HepG2 (cell line): ENCODE results near the gene LRRC55. TPM values are rescaled to one million over a fixed set of nuclear protein-coding genes. Genes with fewer than 3 reads are reported as not detected.

Source experiments
- ATAC-seq: fragments of 200-7000 bp; cut with Tn5 transposase; 3 replicates; pipeline ENCODE4 v1.9.1; 2020; ENCODE audit warnings: mild to moderate bottlenecking, moderate library complexity
- BruUV-seq: library from RNA; stranded (reverse); fragments of 400-500 nt; replicated peaks from 2 replicates; lab custom pipeline; 2021; lab: Mats Ljungman, UMichigan
- CTCF ChIA-PET: fragments of 300-600 bp; formaldehyde crosslinking; extraction: SDS; loops from one replicate; lab custom pipeline; 2021; ENCODE audit warnings: low total read pairs, inconsistent platforms, low intra/inter-chr PET ratio; lab: Yijun Ruan, JAX
- POLR2A ChIA-PET: fragments of 350-600 bp; sonication (Branson Sonifier 250); formaldehyde crosslinking; loops from one replicate; lab custom pipeline; 2020; ENCODE audit warnings: antibody characterized with exemption, inconsistent platforms; lab: Yijun Ruan, JAX
- DNase-seq: peaks from one replicate; pipeline ENCODE4 v3.0.0-alpha.2; 2015; ENCODE audit warnings: low spot score
- FAIRE-seq: peaks from 3 replicates; lab custom pipeline; 2011; peaks lifted over from hg19 to GRCh38; lab: Jason Lieb, UNC
- H2AFZ ChIP-seq: one replicate; pipeline ENCODE4 v1.6.1; 2011; ENCODE audit warnings: low read length, inconsistent platforms
- H3K27ac ChIP-seq: fragments of 300-600 bp; 3 replicates; pipeline ENCODE4 v1.8.0; 2011; ENCODE audit warnings: mixed run types, mild to moderate bottlenecking, mixed read lengths, low read length, inconsistent platforms; ENCODE audit not compliant: insufficient read depth; ENCODE audit errors: extremely low read length
- H3K27me3 ChIP-seq, 2 experiments: fragments of 200-600 bp in 1 of 2; 2 replicates in 1 of 2; 3 replicates in 1 of 2; pipeline versions ENCODE4 v1.6.0 to v1.8.0; 2011; ENCODE audit warnings: low read length in 2 of 2, mild to moderate bottlenecking in 2 of 2, moderate library complexity in 2 of 2, inconsistent platforms in 1 of 2; ENCODE audit not compliant: insufficient read depth in 2 of 2, control insufficient read depth in 1 of 2
- H3K36me3 ChIP-seq, 2 experiments: fragments of 200-600 bp in 1 of 2; replicated peaks in 1 of 2; 2 replicates in 1 of 2; 3 replicates in 1 of 2; pipeline versions ENCODE4 v1.5.1 to v1.8.0; 2011; ENCODE audit warnings: low read length in 2 of 2, inconsistent platforms in 1 of 2; ENCODE audit not compliant: insufficient read depth in 2 of 2, control insufficient read depth in 1 of 2
- H3K4me1 ChIP-seq: 2 replicates; pipeline ENCODE4 v1.5.1; 2012; ENCODE audit warnings: low read length, inconsistent platforms; ENCODE audit not compliant: insufficient read depth
- H3K4me2 ChIP-seq: 2 replicates; pipeline ENCODE4 v1.6.0; 2011; ENCODE audit warnings: low read depth, low read length, inconsistent platforms
- H3K4me3 ChIP-seq, 3 experiments: fragments of 200-600 bp in 1 of 3; sonication (generic), shearing (Covaris generic) in 1 of 3; replicated peaks in 1 of 3; 2 replicates each; pipeline ENCODE4 v1.5.1; 2011 to 2016; ENCODE audit warnings: low read length in 3 of 3, inconsistent platforms in 2 of 3, low read depth in 2 of 3, mild to moderate bottlenecking in 2 of 3, control low read depth in 1 of 3, mixed read lengths in 1 of 3; ENCODE audit not compliant: insufficient read depth in 1 of 3
- H3K79me2 ChIP-seq: one replicate; pipeline ENCODE4 v1.6.1; 2011; ENCODE audit warnings: low read length, inconsistent platforms; ENCODE audit not compliant: insufficient read depth
- H3K9ac ChIP-seq: 2 replicates; pipeline ENCODE4 v1.6.0; 2011; ENCODE audit warnings: mild to moderate bottlenecking, low read depth, low read length, inconsistent platforms; ENCODE audit not compliant: insufficient read depth
- H3K9me3 ChIP-seq: 2 replicates; pipeline ENCODE4 v1.5.1; 2012; ENCODE audit warnings: mild to moderate bottlenecking, low read length
- H4K20me1 ChIP-seq: 2 replicates; pipeline ENCODE4 v1.6.0; 2011; ENCODE audit warnings: inconsistent platforms, mild to moderate bottlenecking, low read length, moderate library complexity; ENCODE audit not compliant: insufficient read depth
- BCL6 ChIP-seq: IDR thresholded peaks from 2 replicates; pipeline ENCODE4 v1.6.1; 2016; ENCODE audit warnings: missing genetic modification reagents, missing compliant biosample characterization
- CREB3 ChIP-seq: sonication (generic); formaldehyde crosslinking; IDR thresholded peaks from 2 replicates; pipeline ENCODE4 v1.5.0; 2020; ENCODE audit warnings: missing genetic modification reagents
- DMAP1 ChIP-seq: IDR thresholded peaks from 2 replicates; pipeline ENCODE4 v1.6.1; 2016
- GATA4 ChIP-seq: sonication (generic); IDR thresholded peaks from 2 replicates; pipeline ENCODE4 v1.6.1; 2016; ENCODE audit warnings: antibody characterized with exemption, low read depth, borderline replicate concordance
- KLF11 ChIP-seq: IDR thresholded peaks from 2 replicates; pipeline ENCODE4 v1.6.1; 2016; ENCODE audit warnings: missing compliant biosample characterization
- MATR3 ChIP-seq: sonication (generic); formaldehyde crosslinking; IDR thresholded peaks from 2 replicates; pipeline ENCODE4 v1.4.0; 2020; ENCODE audit warnings: missing genetic modification reagents
- RAD51 ChIP-seq: fragments of 450-650 bp; IDR thresholded peaks from 2 replicates; pipeline ENCODE4 v1.6.1; 2016; ENCODE audit warnings: borderline replicate concordance
- RERE ChIP-seq: IDR thresholded peaks from 2 replicates; pipeline ENCODE4 v1.6.1; 2016; ENCODE audit warnings: low read depth, missing genetic modification reagents, missing compliant biosample characterization
- RFX3 ChIP-seq: IDR thresholded peaks from 2 replicates; pipeline ENCODE4 v1.6.1; 2016; ENCODE audit warnings: missing biosample characterization, missing genetic modification reagents
- SNAI1 ChIP-seq: sonication (generic); formaldehyde crosslinking; IDR thresholded peaks from 2 replicates; pipeline ENCODE4 v1.5.0; 2020; ENCODE audit warnings: mild to moderate bottlenecking, missing genetic modification reagents, borderline replicate concordance
- THAP7 ChIP-seq: sonication (generic); formaldehyde crosslinking; IDR thresholded peaks from 2 replicates; pipeline ENCODE4 v1.8.1; 2023; ENCODE audit warnings: mild to moderate bottlenecking, missing genetic modification reagents
- XBP1 ChIP-seq: sonication (generic); formaldehyde crosslinking; IDR thresholded peaks from 2 replicates; pipeline ENCODE4 v1.5.0; 2020; ENCODE audit warnings: missing genetic modification reagents
- ZBTB10 ChIP-seq: sonication (generic); formaldehyde crosslinking; IDR thresholded peaks from 2 replicates; pipeline ENCODE4 v1.4.0; 2020; ENCODE audit warnings: missing genetic modification reagents, borderline replicate concordance
- ZNF781 ChIP-seq: sonication (generic); formaldehyde crosslinking; IDR thresholded peaks from 2 replicates; pipeline ENCODE4 v1.5.1; 2020; ENCODE audit warnings: borderline replicate concordance, mild to moderate bottlenecking, missing genetic modification reagents; ENCODE audit errors: not compliant biosample characterization
- WGBS: methylation state at CpG from one replicate; pipeline ENCODE4 v1.1.6; 2017; ENCODE audit warnings: low lambda C conversion rate; 5-methylcytosine and 5-hydroxymethylcytosine counted together
- in situ Hi-C: cut with HindIII; loops from 2 replicates; pipeline ENCODE4 v1.10.0; 2017; ENCODE audit warnings: low pct_unique_long_range_greater_than_20kb; ENCODE audit not compliant: extremely low pct_ligation_motif_present
- intact Hi-C: fragments of 100-400 bp; cut with micrococcal nuclease; formaldehyde crosslinking; loops from one replicate; pipeline ENCODE4 v1.10.0; 2022; ENCODE audit not compliant: unreplicated experiment
- polyA plus RNA-seq, 8 experiments: library from polyadenylated mRNA; depleted of rRNA in 3 of 8; stranded (reverse) in 7 of 8; unstranded in 1 of 8; fragments of >200 nt; fragmentation: Illumina TruSeq in 4 of 8; extraction: Trizol in 4 of 8; gene quantifications; 2 replicates each; pipeline versions ENCODE4 v1.2.1 to v1.2.3, GENCODE V29; 2011 to 2016; ENCODE audit warnings: low read depth in 4 of 8, missing spikeins in 1 of 8, mixed read lengths in 1 of 8; ENCODE audit not compliant: insufficient read depth in 1 of 8
- total RNA-seq, 5 experiments: library from RNA; depleted of rRNA; stranded (reverse); fragments of >200 nt; fragmentation: Illumina TruSeq; extraction: Trizol; gene quantifications; 2 replicates each; pipeline ENCODE4 v1.2.3, GENCODE V29; 2016; ENCODE audit warnings: low read depth in 1 of 5

The LRRC55 gene
- total and polyA plus RNA-seq, 2 of the 13 experiments (the other 11 are each of a cell fraction or from before 2014, with no cell fraction given) = not detected

GRCh38 chr11:57164317-57164716 lies 17.4 kb upstream of the LRRC55 start:
- CTCF ChIA-PET = no interaction called here
- no peak for DNase-seq
- TF ChIP-seq ZBTB10 (CRISPR knock-in tag) (no peak), RFX3 (no peak), RERE (CRISPR knock-in tag) (no peak), SNAI1 (no peak), MATR3 (CRISPR knock-in tag) (no peak), XBP1 (CRISPR knock-in tag) (no peak), BCL6 (CRISPR knock-in tag) (no peak), RAD51 (no peak), THAP7 (CRISPR knock-in tag) (no peak), CREB3 (CRISPR knock-in tag) (no peak), ZNF781 (CRISPR knock-in tag) (no peak), GATA4 (no peak), DMAP1 (CRISPR knock-in tag) (no peak), KLF11 (no peak)
- no peaks in the 10 kb centered on the region for H3K79me2 ChIP-seq
- no peak for FAIRE-seq
- no peak overlapping the region for H2AFZ ChIP-seq
- no peak overlapping the region for H3K4me3 ChIP-seq
- peaks cover 0 to 2% of the 10 kb centered on the region in 2 experiments; a peak in 2 of 5 replicates for H3K27me3 ChIP-seq
- no peaks in the 10 kb centered on the region for H3K4me1 ChIP-seq
- H3K4me2 ChIP-seq = no peak overlapping the region
- WGBS = 0% methylated on average over 1 of the region's 1 CpG
- H4K20me1 ChIP-seq = no peaks in the 10 kb centered on the region
- no TSS peak for BruUV-seq
- in situ Hi-C loops (no loop called here), intact Hi-C loops (no loop called here)
- ATAC-seq = no peak
- H3K9ac ChIP-seq = no peak overlapping the region
- no peak overlapping the region for H3K27ac ChIP-seq
- POLR2A ChIA-PET = no interaction called here
- H3K36me3 ChIP-seq = no peaks in the 10 kb centered on the region
- H3K9me3 ChIP-seq = no peaks in the 10 kb centered on the region
